Measurements from ENCODE around the gene ADAMTS8.
"Not testable (repeated sequence)": the region's sequence is repeated elsewhere in the genome, so short reads cannot be mapped to it uniquely, and the experiment has no call there.

The ADAMTS8 gene

GRCh38 chr11:130439876-130440275 lies 11.5 kb upstream of the ADAMTS8 start:
- Histone ChIP-seq H3K27me3 (ENCODE audit: low read depth, low read length) (no peaks in the 10 kb centered on the region), H3K27ac (ENCODE audit: low read length) (no peak overlapping the region), H3K9ac (ENCODE audit: low read length) (no peak overlapping the region), H3K79me2 (ENCODE audit: low read length) (no peaks in the 10 kb centered on the region), H3K4me2 (ENCODE audit: low read length) (no peak overlapping the region), H3K4me1 (ENCODE audit: low read length) (peaks cover 14% of the 10 kb centered on the region), H3K36me3 (replicated peaks; ENCODE audit: low read depth, low read length) (no peaks in the 10 kb centered on the region), H3K4me3 (ENCODE audit: low read length) (no peak overlapping the region), H2AFZ (ENCODE audit: low read depth, low read length) (no peak overlapping the region), H3K9me3 (ENCODE audit: insufficient read depth, low read length) (no peaks in the 10 kb centered on the region), H4K20me1 (ENCODE audit: insufficient read depth, low read length) (no peaks in the 10 kb centered on the region)
- TF ChIP-seq CTCF (IDR thresholded peaks at IDR 0.05; ENCODE audit: low read depth, low read length) (no peak), EZH2phosphoT487 (IDR thresholded peaks at IDR 0.05; ENCODE audit: low read depth) (no peak)

GRCh38 chr11:130439160-130439519 lies 10.7 kb upstream of the ADAMTS8 start:
- peaks cover 16% of the 10 kb centered on the region for H3K4me1 ChIP-seq (ENCODE audit: low read length)
- no peak overlapping the region for H3K4me2 ChIP-seq (ENCODE audit: low read length)

GRCh38 chr11:130438401-130439159 lies 10.2 kb upstream of the ADAMTS8 start:
- not testable (repeated sequence) for H3K9ac ChIP-seq (ENCODE audit: low read length); H4K20me1 ChIP-seq (ENCODE audit: insufficient read depth, low read length); H3K79me2 ChIP-seq (ENCODE audit: low read length); H2AFZ ChIP-seq (ENCODE audit: low read depth, low read length); H3K4me2 ChIP-seq (ENCODE audit: low read length); H3K4me3 ChIP-seq (ENCODE audit: low read length); H3K36me3 ChIP-seq (replicated peaks; ENCODE audit: low read depth, low read length); H3K27me3 ChIP-seq (ENCODE audit: low read depth, low read length); H3K27ac ChIP-seq (ENCODE audit: low read length); H3K9me3 ChIP-seq (ENCODE audit: insufficient read depth, low read length)
- H3K4me1 ChIP-seq (ENCODE audit: low read length), result peaks cover 17% of the 10 kb centered on the region

More at GRCh38 chr11:130439160-130439519, 10.7 kb upstream of the ADAMTS8 start:
- H3K79me2 ChIP-seq (ENCODE audit: low read length), result no peaks in the 10 kb centered on the region
- H3K27ac ChIP-seq (ENCODE audit: low read length), result no peak overlapping the region
- no peaks in the 10 kb centered on the region for H3K36me3 ChIP-seq (replicated peaks; ENCODE audit: low read depth, low read length)
- H3K4me3 ChIP-seq (ENCODE audit: low read length), result no peak overlapping the region
- H3K27me3 ChIP-seq (ENCODE audit: low read depth, low read length), result no peaks in the 10 kb centered on the region
- H3K9ac ChIP-seq (ENCODE audit: low read length), result no peak overlapping the region
- TF ChIP-seq EZH2phosphoT487 (IDR thresholded peaks at IDR 0.05; ENCODE audit: low read depth) (no peak), CTCF (IDR thresholded peaks at IDR 0.05; ENCODE audit: low read depth, low read length) (no peak)
- H4K20me1 ChIP-seq (ENCODE audit: insufficient read depth, low read length), result no peaks in the 10 kb centered on the region
- H3K9me3 ChIP-seq (ENCODE audit: insufficient read depth, low read length), result no peaks in the 10 kb centered on the region
- H2AFZ ChIP-seq (ENCODE audit: low read depth, low read length), result no peak overlapping the region

GRCh38 chr11:130437848-130438247 lies 9.4 kb upstream of the ADAMTS8 start:
- TF ChIP-seq EZH2phosphoT487 (IDR thresholded peaks at IDR 0.05; ENCODE audit: low read depth) (no peak), CTCF (IDR thresholded peaks at IDR 0.05; ENCODE audit: low read depth, low read length) (no peak)
- no peak overlapping the region for H3K4me3 ChIP-seq (ENCODE audit: low read length)
- no peaks in the 10 kb centered on the region for H3K36me3 ChIP-seq (replicated peaks; ENCODE audit: low read depth, low read length)
- no peak overlapping the region for H3K9ac ChIP-seq (ENCODE audit: low read length)
- H3K79me2 ChIP-seq (ENCODE audit: low read length), result no peaks in the 10 kb centered on the region
- H4K20me1 ChIP-seq (ENCODE audit: insufficient read depth, low read length), result no peaks in the 10 kb centered on the region
- H3K4me2 ChIP-seq (ENCODE audit: low read length), result no peak overlapping the region
- H3K9me3 ChIP-seq (ENCODE audit: insufficient read depth, low read length), result no peaks in the 10 kb centered on the region
- H3K27ac ChIP-seq (ENCODE audit: low read length), result no peak overlapping the region
- no peak overlapping the region for H2AFZ ChIP-seq (ENCODE audit: low read depth, low read length)
- peaks cover 17% of the 10 kb centered on the region for H3K4me1 ChIP-seq (ENCODE audit: low read length)
- no peaks in the 10 kb centered on the region for H3K27me3 ChIP-seq (ENCODE audit: low read depth, low read length)

Measured in OCI-LY3 (cell line).